OCI-LY7 (cell line): Measurements from ENCODE around the gene CUX1. TPM values are rescaled to one million over a fixed set of nuclear protein-coding genes. Genes with fewer than 3 reads are reported as not detected.
"Not testable (repeated sequence)": the region's sequence is repeated elsewhere in the genome, so short reads cannot be mapped to it uniquely, and the experiment has no call there.

Experiments used
- BruUV-seq: library from RNA; stranded (reverse); fragments of 400-500 nt; replicated peaks from 2 replicates; lab custom pipeline; 2021; lab: Mats Ljungman, UMichigan
- CTCF ChIA-PET: fragments of 300-600 bp; sonication (Branson Sonifier 250); formaldehyde crosslinking; loops from one replicate; lab custom pipeline; 2022; ENCODE audit warnings: antibody characterized with exemption; ENCODE audit not compliant: unreplicated experiment; lab: Charles Lee
- POLR2A ChIA-PET: fragments of 300-600 bp; sonication (Branson Sonifier 250); formaldehyde crosslinking; loops from one replicate; lab custom pipeline; 2022; ENCODE audit warnings: antibody characterized with exemption; lab: Charles Lee
- DNase-seq: peaks from one replicate; pipeline ENCODE4 v3.0.0-alpha.2; 2015; ENCODE audit warnings: low spot score
- H2AFZ ChIP-seq: fragments of 200-600 bp; sonication (generic), shearing (Covaris generic); 2 replicates; pipeline ENCODE4 v1.6.1; 2014; ENCODE audit warnings: mild to moderate bottlenecking, antibody characterized with exemption, low read length, moderate library complexity
- H3K27ac ChIP-seq: fragments of 200-600 bp; sonication (generic); 2 replicates; pipeline ENCODE4 v1.5.1; 2014; ENCODE audit warnings: mixed run types, low read depth, mild to moderate bottlenecking, moderate library complexity, low read length, inconsistent platforms; ENCODE audit not compliant: poor library complexity, severe bottlenecking
- H3K36me3 ChIP-seq: fragments of 200-600 bp; sonication (generic); 2 replicates; pipeline ENCODE4 v1.6.1; 2014; ENCODE audit warnings: mild to moderate bottlenecking, antibody characterized with exemption, low read length, moderate library complexity, mixed read lengths; ENCODE audit not compliant: insufficient read depth
- H3K4me1 ChIP-seq: fragments of 200-600 bp; sonication (generic); 2 replicates; pipeline ENCODE4 v1.5.1; 2014; ENCODE audit warnings: mild to moderate bottlenecking, low read length; ENCODE audit not compliant: insufficient read depth, poor library complexity, severe bottlenecking
- H3K4me2 ChIP-seq: fragments of 200-600 bp; sonication (generic); 2 replicates; pipeline ENCODE4 v1.6.1; 2014; ENCODE audit warnings: mild to moderate bottlenecking, low read length
- H3K4me3 ChIP-seq: fragments of 200-600 bp; sonication (generic); 2 replicates; pipeline ENCODE4 v1.5.1; 2014; ENCODE audit warnings: mild to moderate bottlenecking, low read depth, low read length; ENCODE audit not compliant: poor library complexity, severe bottlenecking
- H3K79me2 ChIP-seq: fragments of 200-600 bp; sonication (generic); 2 replicates; pipeline ENCODE4 v1.6.1; 2016; ENCODE audit warnings: low read depth, mild to moderate bottlenecking, low read length, moderate library complexity, mixed read lengths; ENCODE audit not compliant: insufficient read depth
- H3K9me2 ChIP-seq: fragments of 200-600 bp; sonication (generic); 2 replicates; pipeline ENCODE4 v1.6.1; 2016; ENCODE audit warnings: mild to moderate bottlenecking, low read length, mixed read lengths; ENCODE audit not compliant: insufficient read depth
- H3K9me3 ChIP-seq: fragments of 200-600 bp; sonication (generic); 2 replicates; pipeline ENCODE4 v1.6.1; 2014; ENCODE audit warnings: mild to moderate bottlenecking, mixed run types, low read length, mixed read lengths
- H4K20me1 ChIP-seq: fragments of 200-600 bp; sonication (generic); 2 replicates; pipeline ENCODE4 v1.6.1; 2014; ENCODE audit warnings: mild to moderate bottlenecking, antibody characterized with exemption, low read length, moderate library complexity, mixed read lengths; ENCODE audit not compliant: insufficient read depth
- CTCF ChIP-seq: fragments of 200-600 bp; sonication (generic); conservative IDR thresholded peaks from 2 replicates; pipeline ENCODE4 v1.5.1; 2014; ENCODE audit warnings: mild to moderate bottlenecking, antibody characterized with exemption, low read length, moderate library complexity, mixed read lengths
- EZH2phosphoT487 ChIP-seq: fragments of 200-600 bp; sonication (generic); IDR thresholded peaks from 2 replicates; pipeline ENCODE4 v1.6.1; 2018; ENCODE audit warnings: low read depth, borderline replicate concordance, mild to moderate bottlenecking, mixed run types, antibody characterized with exemption, low read length, moderate library complexity, mixed read lengths
- intact Hi-C: fragments of 100-400 bp; cut with micrococcal nuclease; formaldehyde crosslinking; loops from one replicate; pipeline ENCODE4 v1.10.0; 2022; ENCODE audit not compliant: unreplicated experiment
- total RNA-seq, 2 experiments: library from RNA; depleted of rRNA in 1 of 2; stranded (reverse); fragments of >200 nt in 1 of 2; shearing (Covaris generic) in 1 of 2; gene quantifications; 2 replicates each; pipeline ENCODE4 v1.2.3, GENCODE V29; 2014 to 2022

CUX1 gene
- total RNA-seq, 2 experiments from 2014 or later, result 143 to 199 TPM

GRCh38 chr7:101985903-101986734 lies 168.7 kb downstream of the CUX1 start:
- peak overlapping the region; percentile 47 for H3K4me3 ChIP-seq
- TF ChIP-seq EZH2phosphoT487, result no peak
- H3K4me1 ChIP-seq, result peaks cover 96% of the 10 kb centered on the region
- H3K4me2 ChIP-seq, result peak overlapping the region; percentile 79
- H2AFZ ChIP-seq, result no peak overlapping the region
- CTCF ChIA-PET, result interaction anchor here (1.0 to 1.3 kb wide), 2 partner anchors 46 to 116 kb away, joined by 3 to 4 read pairs; no protein-coding TSS in a partner anchor
- peaks cover 47% of the 10 kb centered on the region for H3K36me3 ChIP-seq
- peak overlapping the region; percentile 97 for H3K27ac ChIP-seq
- peaks cover 10% of the 10 kb centered on the region; the same call in 1 of the 2 replicates for H3K9me3 ChIP-seq
- no peaks in the 10 kb centered on the region for H4K20me1 ChIP-seq
- POLR2A ChIA-PET, result interaction anchor here (0.6 to 2.8 kb wide), 16 partner anchors 11 to 236 kb away, joined by 3 to 14 read pairs (median 4); no protein-coding TSS in a partner anchor
- DNase-seq, result peak; percentile 56
- peaks cover 71% of the 10 kb centered on the region for H3K79me2 ChIP-seq
- intact Hi-C loops, result loop anchor here (5.0 kb wide), 1 partner anchor 299 kb away; no protein-coding TSS in a partner anchor
- BruUV-seq, result no TSS peak
- no peaks in the 10 kb centered on the region for H3K9me2 ChIP-seq

GRCh38 chr7:101987494-101987893 lies 170.1 kb downstream of the CUX1 start:
- Histone ChIP-seq H3K79me2 (peaks cover 69% of the 10 kb centered on the region), H3K9me2 (no peaks in the 10 kb centered on the region), H4K20me1 (no peaks in the 10 kb centered on the region), H3K4me1 (peaks cover 96% of the 10 kb centered on the region), H3K4me3 (no peak overlapping the region), H2AFZ (no peak overlapping the region), H3K9me3 (peaks cover 10% of the 10 kb centered on the region; the same call in 1 of the 2 replicates), H3K36me3 (peaks cover 38% of the 10 kb centered on the region), H3K4me2 (peak overlapping the region; percentile 79), H3K27ac (peak overlapping the region; percentile 97)
- no TSS peak for BruUV-seq
- TF ChIP-seq EZH2phosphoT487 (no peak), CTCF (no peak)
- intact Hi-C loops, result loop anchor here (5.0 kb wide), 1 partner anchor 300 kb away; no protein-coding TSS in a partner anchor
- CTCF ChIA-PET, result interaction anchor here (0.8 kb wide), 1 partner anchor 129 kb away, joined by 3 read pairs; no protein-coding TSS in a partner anchor
- POLR2A ChIA-PET, result interaction anchor here (0.6 to 1.4 kb wide), 4 partner anchors 48 to 166 kb away, joined by 3 to 8 read pairs (median 4); no protein-coding TSS in a partner anchor
- DNase-seq, result no peak

- not testable (repeated sequence) for H2AFZ ChIP-seq, BruUV-seq, H3K9me2 ChIP-seq, H4K20me1 ChIP-seq, H3K9me3 ChIP-seq
- Histone ChIP-seq H3K4me1 (peaks cover 96% of the 10 kb centered on the region), H3K4me2 (peak overlapping the region; percentile 79), H3K27ac (peak overlapping the region; percentile 97), H3K4me3 (peak overlapping the region; percentile 24), H3K79me2 (peaks cover 69% of the 10 kb centered on the region), H3K36me3 (peaks cover 34% of the 10 kb centered on the region)
- CTCF ChIA-PET, result interaction anchor here (0.6 kb wide), 1 partner anchor 9 kb away, joined by 3 read pairs; no protein-coding TSS in a partner anchor
- intact Hi-C loops, result loop anchor here (5.0 kb wide), 1 partner anchor 301 kb away; no protein-coding TSS in a partner anchor
- DNase-seq, result peak; percentile 71
- POLR2A ChIA-PET, result interaction anchor here (0.6 to 1.4 kb wide), 8 partner anchors 47 to 190 kb away, joined by 3 to 8 read pairs (median 3); no protein-coding TSS in a partner anchor
Observed at GRCh38 chr7:101988060-101988459, 170.6 kb downstream of the CUX1 start.
